ENCODE measurements around the gene TSSK3. TPM values are rescaled to one million over a fixed set of nuclear protein-coding genes. Genes with fewer than 3 reads are reported as not detected.
A peak's percentile ranks its signal among the peaks of the same experiment; 100 is the strongest.

The TSSK3 gene
- total and polyA plus RNA-seq, 4 donors = 0.37 to 1.4 (median 0.74) TPM

DNA sequence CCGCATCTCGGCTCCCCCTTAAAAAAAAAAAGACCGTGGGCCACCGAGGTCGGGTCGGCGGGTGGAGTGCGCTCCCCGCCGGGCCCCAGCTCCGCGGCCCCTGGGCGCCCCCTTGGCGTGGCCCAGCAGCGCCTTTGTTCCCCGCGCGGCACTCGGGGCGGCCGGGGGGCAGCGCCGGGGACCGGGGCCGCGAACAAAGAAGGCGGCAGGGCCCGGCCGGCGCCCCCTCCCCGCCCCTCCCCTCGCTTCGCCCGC is 26.9 kb upstream of the TSSK3 start:
- Histone ChIP-seq H3K36me3 (ENCODE audit: control insufficient read depth in 4 of 4, insufficient read depth in 4 of 4, low read length in 4 of 4) (peaks cover 12 to 25% (median 19%) of the 10 kb centered on the region in 4 donors), H3K27me3 (ENCODE audit: control insufficient read depth in 3 of 3, insufficient read depth in 3 of 3, low read length in 2 of 3) (no peaks in the 10 kb centered on the region), H3K4me3 (peak overlapping the region; percentile 51), H3K9me3 (ENCODE audit: control insufficient read depth in 4 of 4, insufficient read depth in 3 of 4, low read length in 3 of 4) (no peaks in the 10 kb centered on the region), H3K27ac (ENCODE audit: low read depth in 1 of 2, low read length in 1 of 2) (peak overlapping the region in 1 of 2 donors; percentile 57), H3K4me1 (ENCODE audit: control insufficient read depth in 5 of 5, insufficient read depth in 5 of 5, low read length in 5 of 5) (peaks cover 0 to 30% (median 21%) of the 10 kb centered on the region in 5 donors), H3K9ac (ENCODE audit: insufficient read depth in 1 of 2, low read length in 2 of 2) (no peak overlapping the region)
- TF ChIP-seq, protein P1, sequence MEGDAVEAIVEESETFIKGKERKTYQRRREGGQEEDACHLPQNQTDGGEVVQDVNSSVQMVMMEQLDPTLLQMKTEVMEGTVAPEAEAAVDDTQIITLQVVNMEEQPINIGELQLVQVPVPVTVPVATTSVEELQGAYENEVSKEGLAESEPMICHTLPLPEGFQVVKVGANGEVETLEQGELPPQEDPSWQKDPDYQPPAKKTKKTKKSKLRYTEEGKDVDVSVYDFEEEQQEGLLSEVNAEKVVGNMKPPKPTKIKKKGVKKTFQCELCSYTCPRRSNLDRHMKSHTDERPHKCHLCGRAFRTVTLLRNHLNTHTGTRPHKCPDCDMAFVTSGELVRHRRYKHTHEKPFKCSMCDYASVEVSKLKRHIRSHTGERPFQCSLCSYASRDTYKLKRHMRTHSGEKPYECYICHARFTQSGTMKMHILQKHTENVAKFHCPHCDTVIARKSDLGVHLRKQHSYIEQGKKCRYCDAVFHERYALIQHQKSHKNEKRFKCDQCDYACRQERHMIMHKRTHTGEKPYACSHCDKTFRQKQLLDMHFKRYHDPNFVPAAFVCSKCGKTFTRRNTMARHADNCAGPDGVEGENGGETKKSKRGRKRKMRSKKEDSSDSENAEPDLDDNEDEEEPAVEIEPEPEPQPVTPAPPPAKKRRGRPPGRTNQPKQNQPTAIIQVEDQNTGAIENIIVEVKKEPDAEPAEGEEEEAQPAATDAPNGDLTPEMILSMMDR (IDR thresholded peaks at IDR 0.05; ENCODE audit: control extremely low read depth, extremely low read depth) = no peak
- DNase-seq (no peak), ATAC-seq (ENCODE audit: insufficient read depth, low FRiP score) (no peak)
- 0 to 1% methylated on average over 26 to 34 of the region's 34 CpGs for WGBS, 2 donors

DNA sequence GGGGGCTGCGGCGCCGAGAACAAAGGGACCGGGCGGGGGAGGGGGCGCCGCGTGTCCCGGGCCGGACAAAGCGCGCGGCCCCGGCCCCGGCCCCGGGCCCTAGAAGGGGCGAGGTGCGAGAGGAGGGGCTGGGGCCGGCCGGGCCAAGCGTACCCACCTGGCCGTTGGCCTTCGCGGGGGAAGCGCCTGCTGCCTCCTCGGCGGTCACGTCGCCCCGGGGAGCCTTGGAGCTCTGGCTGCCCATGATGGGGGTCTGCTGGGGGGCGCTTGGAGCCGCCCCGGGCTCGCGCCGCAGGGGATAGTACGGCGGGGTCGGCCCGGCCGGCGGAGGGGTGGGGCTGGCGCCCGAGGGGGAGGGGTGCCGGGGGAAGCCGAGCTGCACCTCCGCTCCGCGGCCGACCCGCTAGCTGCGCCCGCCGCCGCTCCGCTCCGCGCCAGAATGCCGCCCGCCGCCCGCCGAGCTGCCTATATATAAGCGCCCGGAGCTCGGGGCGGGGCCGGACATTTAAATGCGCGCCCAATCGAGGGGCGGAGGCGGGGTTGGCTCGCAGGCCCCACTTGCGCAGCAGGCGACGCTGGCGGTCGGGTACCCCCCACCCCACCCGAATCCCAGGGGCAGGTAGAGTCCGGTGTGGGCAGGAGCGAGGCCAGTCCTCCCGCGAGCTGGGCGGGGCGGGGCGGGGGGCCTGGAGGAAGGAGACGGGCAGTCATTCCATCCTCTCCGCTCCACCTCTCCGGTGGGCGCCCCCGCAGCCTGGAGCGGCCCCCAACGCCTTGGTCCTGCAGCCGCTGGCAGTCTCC is 26.3 kb upstream of the TSSK3 start, which contains the start of gene MARCKSL1:
Gene MARCKSL1, minus strand, starts transcription at position 444 of the 801 bp plus-strand sequence. Its CDS starts 200 bp downstream, at position 244.
- 1% methylated on average over 50 to 95 of the region's 95 CpGs for WGBS, 2 donors
- ATAC-seq (ENCODE audit: insufficient read depth, low FRiP score) = peak; percentile 70
- Histone ChIP-seq H3K4me1 (ENCODE audit: control insufficient read depth in 5 of 5, insufficient read depth in 5 of 5, low read length in 5 of 5) (peaks cover 0 to 30% (median 21%) of the 10 kb centered on the region in 5 donors), H3K27ac (ENCODE audit: low read depth in 1 of 2, low read length in 1 of 2) (peak within 1 kb of the TSS; percentile 37 to 57), H3K9ac (ENCODE audit: insufficient read depth in 1 of 2, low read length in 2 of 2) (peak within 1 kb of the TSS in 1 of 2 donors; percentile 77), H3K9me3 (ENCODE audit: control insufficient read depth in 4 of 4, insufficient read depth in 3 of 4, low read length in 3 of 4) (no peaks in the 10 kb centered on the region), H3K4me3 (peak within 1 kb of the TSS; percentile 51), H3K36me3 (ENCODE audit: control insufficient read depth in 4 of 4, insufficient read depth in 4 of 4, low read length in 4 of 4) (peaks cover 8 to 20% (median 15%) of the 10 kb centered on the region in 4 donors), H3K27me3 (ENCODE audit: control insufficient read depth in 3 of 3, insufficient read depth in 3 of 3, low read length in 2 of 3) (no peaks in the 10 kb centered on the region)
- TF ChIP-seq, protein P1 (IDR thresholded peaks at IDR 0.05; ENCODE audit: control extremely low read depth, extremely low read depth) = no peak
- DNase-seq = peak; percentile 89 to 92 (median 90)

DNA sequence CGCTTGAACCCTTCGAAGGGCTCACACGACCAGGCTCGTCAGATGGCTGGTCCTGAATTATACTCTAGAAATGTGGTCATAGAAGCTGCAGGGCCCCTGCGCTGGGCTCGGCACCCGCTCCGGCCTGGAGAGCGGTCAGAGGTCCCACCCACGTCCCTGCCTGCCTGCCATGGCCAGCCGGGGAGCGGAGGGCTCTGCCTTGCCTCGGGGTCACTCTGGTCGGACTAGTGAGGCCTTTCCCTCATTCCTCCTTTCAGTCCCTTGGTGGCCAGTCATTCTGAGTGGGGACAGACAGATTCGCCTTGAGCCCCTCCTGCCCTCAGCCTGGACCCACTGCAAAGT is 25.8 kb upstream of the TSSK3 start:
- Histone ChIP-seq H3K9me3 (ENCODE audit: control insufficient read depth in 4 of 4, insufficient read depth in 3 of 4, low read length in 3 of 4) (no peaks in the 10 kb centered on the region), H3K9ac (ENCODE audit: insufficient read depth in 1 of 2, low read length in 2 of 2) (no peak overlapping the region), H3K4me3 (no peak overlapping the region), H3K36me3 (ENCODE audit: control insufficient read depth in 4 of 4, insufficient read depth in 4 of 4, low read length in 4 of 4) (peaks cover 8 to 20% (median 13%) of the 10 kb centered on the region in 4 donors), H3K27me3 (ENCODE audit: control insufficient read depth in 3 of 3, insufficient read depth in 3 of 3, low read length in 2 of 3) (no peaks in the 10 kb centered on the region), H3K27ac (ENCODE audit: low read depth in 1 of 2, low read length in 1 of 2) (no peak overlapping the region), H3K4me1 (ENCODE audit: control insufficient read depth in 5 of 5, insufficient read depth in 5 of 5, low read length in 5 of 5) (peaks cover 0 to 30% (median 21%) of the 10 kb centered on the region in 5 donors)
- ATAC-seq (ENCODE audit: insufficient read depth, low FRiP score) (no peak), DNase-seq (no peak)
- 31 to 34% methylated on average over 15 of the region's 15 CpGs for WGBS, 2 donors
- TF ChIP-seq, protein P1 (IDR thresholded peaks at IDR 0.05; ENCODE audit: control extremely low read depth, extremely low read depth) = no peak
